ENCODE results near the gene SMDT1. TPM values are rescaled to one million over a fixed set of nuclear protein-coding genes. Genes with fewer than 3 reads are reported as not detected.

The SMDT1 gene
- total RNA-seq, 1 experiment from 2014 or later = 76.9 TPM

DNA sequence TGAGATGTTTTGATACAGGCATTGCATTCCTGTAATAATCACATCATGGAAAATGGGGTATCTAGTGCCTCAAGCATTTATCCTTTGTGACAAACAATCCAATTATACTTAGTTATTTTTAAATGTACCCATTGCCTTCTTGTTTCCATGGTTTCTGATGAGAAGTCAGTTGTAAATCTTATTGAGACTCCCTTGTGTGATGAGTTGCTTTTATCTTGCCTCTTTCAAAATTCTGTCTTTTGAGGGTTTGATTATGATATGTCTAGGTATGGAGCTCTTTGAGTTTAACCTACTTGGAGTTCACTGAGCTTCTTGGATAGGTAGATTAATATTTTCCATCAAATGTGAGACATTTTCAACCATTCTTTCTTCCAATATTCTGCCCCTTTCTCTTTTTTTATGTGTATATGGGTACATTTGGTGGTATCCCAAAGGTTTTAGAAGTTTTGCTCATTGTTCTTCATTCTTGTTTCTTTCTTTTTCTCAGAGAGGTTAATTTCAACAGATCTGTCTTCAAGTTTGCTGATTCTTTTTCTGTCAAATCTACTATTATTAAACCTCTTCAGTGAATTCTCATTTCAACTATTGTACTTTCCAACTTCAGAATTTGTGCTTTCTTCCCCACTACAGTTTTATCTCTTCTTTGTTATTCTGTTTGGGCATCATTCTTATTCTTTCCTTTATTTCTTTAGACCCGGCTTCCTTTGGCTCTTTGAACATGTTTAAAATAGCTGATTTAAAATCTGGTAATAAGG is 22.6 kb upstream of the SMDT1 start:
- TF ChIP-seq, protein P1, sequence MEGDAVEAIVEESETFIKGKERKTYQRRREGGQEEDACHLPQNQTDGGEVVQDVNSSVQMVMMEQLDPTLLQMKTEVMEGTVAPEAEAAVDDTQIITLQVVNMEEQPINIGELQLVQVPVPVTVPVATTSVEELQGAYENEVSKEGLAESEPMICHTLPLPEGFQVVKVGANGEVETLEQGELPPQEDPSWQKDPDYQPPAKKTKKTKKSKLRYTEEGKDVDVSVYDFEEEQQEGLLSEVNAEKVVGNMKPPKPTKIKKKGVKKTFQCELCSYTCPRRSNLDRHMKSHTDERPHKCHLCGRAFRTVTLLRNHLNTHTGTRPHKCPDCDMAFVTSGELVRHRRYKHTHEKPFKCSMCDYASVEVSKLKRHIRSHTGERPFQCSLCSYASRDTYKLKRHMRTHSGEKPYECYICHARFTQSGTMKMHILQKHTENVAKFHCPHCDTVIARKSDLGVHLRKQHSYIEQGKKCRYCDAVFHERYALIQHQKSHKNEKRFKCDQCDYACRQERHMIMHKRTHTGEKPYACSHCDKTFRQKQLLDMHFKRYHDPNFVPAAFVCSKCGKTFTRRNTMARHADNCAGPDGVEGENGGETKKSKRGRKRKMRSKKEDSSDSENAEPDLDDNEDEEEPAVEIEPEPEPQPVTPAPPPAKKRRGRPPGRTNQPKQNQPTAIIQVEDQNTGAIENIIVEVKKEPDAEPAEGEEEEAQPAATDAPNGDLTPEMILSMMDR (IDR thresholded peaks at IDR 0.05; ENCODE audit: unreplicated experiment) = no peak
- no peaks in the 10 kb centered on the region for H3K4me1 Mint-ChIP-seq (ENCODE audit: insufficient read depth, unreplicated experiment)
- no TSS peak for BruUV-seq (replicated peaks)
- H3K36me3 Mint-ChIP-seq (ENCODE audit: insufficient read depth, unreplicated experiment) = peaks cover 7% of the 10 kb centered on the region
- peaks cover 12% of the 10 kb centered on the region for H3K9me3 Mint-ChIP-seq (ENCODE audit: unreplicated experiment)
- no peak for DNase-seq (ENCODE audit: unreplicated experiment)
- H3K4me3 Mint-ChIP-seq (ENCODE audit: unreplicated experiment) = no peak overlapping the region
- CTCF ChIA-PET = interaction anchor here (0.7 kb wide), 1 partner anchor 259 kb away, joined by 3 read pairs; no protein-coding TSS in a partner anchor
- POLR2A ChIA-PET = interaction anchor here (0.8 to 1.1 kb wide), 2 partner anchors 9 to 13 kb away, joined by 3 to 4 read pairs; no protein-coding TSS in a partner anchor
- no peak overlapping the region for H3K27ac Mint-ChIP-seq (ENCODE audit: low read depth, unreplicated experiment)
- no peaks in the 10 kb centered on the region for H3K27me3 Mint-ChIP-seq (ENCODE audit: insufficient read depth, unreplicated experiment)
- intact Hi-C loops (cut with micrococcal nuclease) = no loop called here

DNA sequence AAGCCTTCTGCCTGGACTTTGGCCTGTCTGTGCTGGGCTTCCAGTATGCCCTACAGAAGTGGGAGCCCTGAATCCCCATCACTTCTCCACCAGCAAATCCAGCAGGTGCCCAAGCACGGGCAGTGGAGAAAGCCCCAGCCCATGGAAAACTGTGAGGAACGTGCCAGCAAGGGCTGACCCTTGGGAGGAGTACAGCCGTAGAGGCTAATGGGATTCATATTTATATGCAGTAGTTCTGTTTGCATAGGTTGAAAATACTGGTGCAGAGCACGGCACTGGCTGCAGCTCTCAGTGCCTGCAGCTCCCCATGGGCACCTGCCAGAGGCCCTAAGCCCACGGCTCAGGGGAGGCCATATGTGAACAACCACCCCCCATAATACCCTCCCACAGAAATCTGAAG is 19.0 kb upstream of the SMDT1 start:
- peaks cover 12% of the 10 kb centered on the region for H3K9me3 Mint-ChIP-seq (ENCODE audit: unreplicated experiment)
- ChIA-PET POLR2A (interaction anchor here (0.9 kb wide), 1 partner anchor 15 kb away, joined by 3 read pairs; no protein-coding TSS in a partner anchor), CTCF (no interaction called here)
- H3K36me3 Mint-ChIP-seq (ENCODE audit: insufficient read depth, unreplicated experiment) = peaks cover 7% of the 10 kb centered on the region
- intact Hi-C loops (cut with micrococcal nuclease) = no loop called here
- BruUV-seq (replicated peaks) = no TSS peak
- no peak overlapping the region for H3K27ac Mint-ChIP-seq (ENCODE audit: low read depth, unreplicated experiment)
- TF ChIP-seq, protein P1 (IDR thresholded peaks at IDR 0.05; ENCODE audit: unreplicated experiment) = no peak
- H3K27me3 Mint-ChIP-seq (ENCODE audit: insufficient read depth, unreplicated experiment) = no peaks in the 10 kb centered on the region
- H3K4me3 Mint-ChIP-seq (ENCODE audit: unreplicated experiment) = no peak overlapping the region
- no peaks in the 10 kb centered on the region for H3K4me1 Mint-ChIP-seq (ENCODE audit: insufficient read depth, unreplicated experiment)
- DNase-seq (ENCODE audit: unreplicated experiment) = no peak

GRCh38 chr22:42061041-42061440 is 18.5 kb upstream of the SMDT1 start:
- TF ChIP-seq, protein P1 (IDR thresholded peaks at IDR 0.05; ENCODE audit: unreplicated experiment) = no peak
- H3K4me3 Mint-ChIP-seq (ENCODE audit: unreplicated experiment) = no peak overlapping the region
- no peaks in the 10 kb centered on the region for H3K27me3 Mint-ChIP-seq (ENCODE audit: insufficient read depth, unreplicated experiment)
- H3K36me3 Mint-ChIP-seq (ENCODE audit: insufficient read depth, unreplicated experiment) = peaks cover 5% of the 10 kb centered on the region
- POLR2A ChIA-PET = interaction anchor here (0.7 to 0.9 kb wide), 3 partner anchors 15 to 34 kb away, joined by 3 read pairs; no protein-coding TSS in a partner anchor
- H3K9me3 Mint-ChIP-seq (ENCODE audit: unreplicated experiment) = peaks cover 12% of the 10 kb centered on the region
- H3K4me1 Mint-ChIP-seq (ENCODE audit: insufficient read depth, unreplicated experiment) = no peaks in the 10 kb centered on the region
- no peak overlapping the region for H3K27ac Mint-ChIP-seq (ENCODE audit: low read depth, unreplicated experiment)
- no peak for DNase-seq (ENCODE audit: unreplicated experiment)
- CTCF ChIA-PET = no interaction called here
- intact Hi-C loops (cut with micrococcal nuclease) = no loop called here
- BruUV-seq (replicated peaks) = no TSS peak

DNA sequence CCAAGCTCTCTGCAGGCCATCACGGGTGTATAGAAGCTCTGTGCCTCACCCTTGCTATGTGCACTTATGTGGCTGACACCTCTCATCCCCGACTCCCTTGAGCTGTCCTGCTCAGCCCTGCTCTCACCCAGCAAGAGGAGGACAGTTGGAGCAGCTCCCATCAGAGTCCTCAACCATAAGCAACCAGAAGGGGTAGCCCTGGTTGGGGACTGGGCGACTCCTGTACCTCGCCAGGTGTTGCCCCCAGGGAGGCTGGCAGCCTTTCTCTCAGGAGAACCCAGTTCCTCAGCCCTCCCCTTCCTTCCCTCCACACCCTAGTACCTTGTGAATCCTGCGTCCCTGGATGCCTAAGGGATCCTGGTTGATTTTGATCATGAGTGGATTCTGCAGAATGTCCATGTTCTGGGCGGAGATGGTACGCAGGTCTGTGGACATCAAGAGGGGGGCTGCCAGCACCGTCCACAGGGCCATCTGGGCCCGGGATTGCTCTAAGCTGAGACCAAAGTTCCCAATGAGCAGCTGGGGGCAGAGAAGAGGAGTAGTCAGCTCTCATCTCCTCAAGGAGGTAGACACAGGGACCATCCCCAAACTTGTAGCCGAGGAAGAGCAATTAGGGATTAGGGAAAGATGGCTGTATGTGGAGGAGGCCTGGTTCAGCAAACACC is 16.9 kb upstream of the SMDT1 start:
- Mint-ChIP-seq H3K36me3 (ENCODE audit: insufficient read depth, unreplicated experiment) (no peaks in the 10 kb centered on the region), H3K27me3 (ENCODE audit: insufficient read depth, unreplicated experiment) (no peaks in the 10 kb centered on the region), H3K27ac (ENCODE audit: low read depth, unreplicated experiment) (no peak overlapping the region), H3K4me3 (ENCODE audit: unreplicated experiment) (no peak overlapping the region), H3K9me3 (ENCODE audit: unreplicated experiment) (no peaks in the 10 kb centered on the region), H3K4me1 (ENCODE audit: insufficient read depth, unreplicated experiment) (no peaks in the 10 kb centered on the region)
- intact Hi-C loops (cut with micrococcal nuclease) = no loop called here
- no peak for DNase-seq (ENCODE audit: unreplicated experiment)
- no TSS peak for BruUV-seq (replicated peaks)
- POLR2A ChIA-PET = interaction anchor here (1.0 to 1.4 kb wide), 2 partner anchors 7 to 17 kb away, joined by 3 to 9 read pairs; partner anchors contain the start of gene SMDT1
- CTCF ChIA-PET = interaction anchor here (0.6 to 1.0 kb wide), 3 partner anchors 29 to 160 kb away, joined by 3 to 4 read pairs (median 3); no protein-coding TSS in a partner anchor
- TF ChIP-seq, protein P1 (IDR thresholded peaks at IDR 0.05; ENCODE audit: unreplicated experiment) = no peak
